ENCODE measurements around the gene MDGA2. TPM values are rescaled to one million over a fixed set of nuclear protein-coding genes. Genes with fewer than 3 reads are reported as not detected.
A peak's percentile ranks its signal among the peaks of the same experiment; 100 is the strongest.

Gene MDGA2
- total and polyA plus RNA-seq, 2 of the 8 experiments (the other 6 are each of a cell fraction or from before 2014, with no cell fraction given): 0.11 to 0.69 TPM

DNA sequence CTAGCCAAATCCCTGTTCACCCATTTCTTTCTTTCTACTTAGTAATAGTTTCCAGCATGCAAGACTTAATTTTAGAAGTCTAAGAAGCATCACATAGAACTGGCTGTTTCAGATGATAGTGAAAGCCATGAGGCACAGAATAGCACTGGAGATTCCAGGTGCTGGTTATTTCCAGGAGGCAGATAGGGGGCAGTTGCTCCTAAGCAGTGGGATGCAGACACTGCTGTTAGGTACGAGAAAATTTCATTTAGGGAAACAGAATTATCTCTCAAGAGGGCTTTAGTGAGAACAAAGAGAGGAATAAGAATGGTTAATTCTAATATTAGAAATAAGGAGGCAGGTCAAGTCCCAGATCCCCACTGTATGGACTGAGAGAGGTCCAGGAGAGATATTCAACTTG lies 3.6 kb upstream of the MDGA2 start:
- H3K4me1 ChIP-seq (replicated peaks in 1 of 4; ENCODE audit: control insufficient read depth in 3 of 4, insufficient read depth in 4 of 4, low read length in 3 of 4): peaks cover 0 to 4% (median 0%) of the 10 kb centered on the region in 4 experiments; a peak in 2 of 7 replicates
- no peak overlapping the region for H4K8ac ChIP-seq (ENCODE audit: extremely low read depth, insufficient read depth, low read length)
- H4K20me1 ChIP-seq (replicated peaks in 1 of 2; ENCODE audit: control insufficient read depth in 1 of 2, insufficient read depth in 2 of 2, low read length in 2 of 2): peaks cover 0 to 3% of the 10 kb centered on the region in 2 experiments
- H3K79me1 ChIP-seq (ENCODE audit: low read depth, low read length): no peaks in the 10 kb centered on the region
- CTCF ChIA-PET (ENCODE audit: partially characterized antibody): interaction anchor here (0.9 to 2.0 kb wide), 4 partner anchors 9 to 238 kb away, joined by 3 to 9 read pairs (median 4); no protein-coding TSS in a partner anchor
- H3K4ac ChIP-seq (replicated peaks; ENCODE audit: insufficient read length, low read depth, low read length): no peak overlapping the region
- no peak overlapping the region for H2AK5ac ChIP-seq (ENCODE audit: low read depth, low read length)
- no peak overlapping the region for H2AFZ ChIP-seq (ENCODE audit: low read length)
- H2BK5ac ChIP-seq (ENCODE audit: low read depth, low read length): no peak overlapping the region
- no peak overlapping the region for H4K5ac ChIP-seq (ENCODE audit: insufficient read length, low read depth, low read length)
- WGBS, 2 experiments (ENCODE audit: extremely low coverage in 1 of 2, insufficient coverage in 1 of 2, insufficient read length in 1 of 2, insufficient replicate concordance in 2 of 2, low coverage in 1 of 2, low lambda C conversion rate in 2 of 2, missing lambda C conversion rate in 1 of 2): 29% methylated on average over 1 of the region's 1 CpG; no CpG with 5 or more reads in 1 of the 2 experiments
- H3K9ac ChIP-seq (replicated peaks in 1 of 4; ENCODE audit: extremely low read depth in 1 of 4, low read depth in 3 of 4, low read length in 3 of 4): no peak overlapping the region
- no peak overlapping the region for H2BK12ac ChIP-seq (ENCODE audit: low read depth, low read length)
- no peak overlapping the region for H4K91ac ChIP-seq (replicated peaks; ENCODE audit: insufficient read length, low read length)
- no peak overlapping the region for H3K27ac ChIP-seq (ENCODE audit: low read depth, low read length)
- DNase-seq (ENCODE audit: low read depth in 1 of 2, low spot score in 2 of 2): no peak
- POLR2A ChIA-PET (ENCODE audit: partially characterized antibody): no interaction called here
- no peak overlapping the region for H3K14ac ChIP-seq (ENCODE audit: insufficient read length)
- peaks cover 5 to 34% (median 26%) of the 10 kb centered on the region in 4 experiments for H3K27me3 ChIP-seq (replicated peaks in 1 of 4; ENCODE audit: control insufficient read depth in 3 of 4, extremely low read depth in 1 of 4, insufficient read depth in 3 of 4, low read length in 3 of 4)
- no peak overlapping the region for H3K23ac ChIP-seq (ENCODE audit: insufficient read length)
- no peak for FAIRE-seq
- no peaks in the 10 kb centered on the region for H3K79me2 ChIP-seq (ENCODE audit: control insufficient read depth in 1 of 2, insufficient read depth in 2 of 2, low read length in 2 of 2)
- H2BK20ac ChIP-seq (ENCODE audit: low read length): no peak overlapping the region
- no peak overlapping the region for H3K4me2 ChIP-seq (ENCODE audit: insufficient read depth in 1 of 2, low read depth in 2 of 2, low read length in 2 of 2)
- TF ChIP-seq, protein P1, sequence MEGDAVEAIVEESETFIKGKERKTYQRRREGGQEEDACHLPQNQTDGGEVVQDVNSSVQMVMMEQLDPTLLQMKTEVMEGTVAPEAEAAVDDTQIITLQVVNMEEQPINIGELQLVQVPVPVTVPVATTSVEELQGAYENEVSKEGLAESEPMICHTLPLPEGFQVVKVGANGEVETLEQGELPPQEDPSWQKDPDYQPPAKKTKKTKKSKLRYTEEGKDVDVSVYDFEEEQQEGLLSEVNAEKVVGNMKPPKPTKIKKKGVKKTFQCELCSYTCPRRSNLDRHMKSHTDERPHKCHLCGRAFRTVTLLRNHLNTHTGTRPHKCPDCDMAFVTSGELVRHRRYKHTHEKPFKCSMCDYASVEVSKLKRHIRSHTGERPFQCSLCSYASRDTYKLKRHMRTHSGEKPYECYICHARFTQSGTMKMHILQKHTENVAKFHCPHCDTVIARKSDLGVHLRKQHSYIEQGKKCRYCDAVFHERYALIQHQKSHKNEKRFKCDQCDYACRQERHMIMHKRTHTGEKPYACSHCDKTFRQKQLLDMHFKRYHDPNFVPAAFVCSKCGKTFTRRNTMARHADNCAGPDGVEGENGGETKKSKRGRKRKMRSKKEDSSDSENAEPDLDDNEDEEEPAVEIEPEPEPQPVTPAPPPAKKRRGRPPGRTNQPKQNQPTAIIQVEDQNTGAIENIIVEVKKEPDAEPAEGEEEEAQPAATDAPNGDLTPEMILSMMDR (IDR thresholded peaks at IDR 0.05; ENCODE audit: control extremely low read depth in 1 of 3, insufficient read depth in 1 of 3, low read depth in 1 of 3, low read length in 3 of 3): peak; percentile 42 to 62 (median 61)
- TF ChIP-seq, protein P2, sequence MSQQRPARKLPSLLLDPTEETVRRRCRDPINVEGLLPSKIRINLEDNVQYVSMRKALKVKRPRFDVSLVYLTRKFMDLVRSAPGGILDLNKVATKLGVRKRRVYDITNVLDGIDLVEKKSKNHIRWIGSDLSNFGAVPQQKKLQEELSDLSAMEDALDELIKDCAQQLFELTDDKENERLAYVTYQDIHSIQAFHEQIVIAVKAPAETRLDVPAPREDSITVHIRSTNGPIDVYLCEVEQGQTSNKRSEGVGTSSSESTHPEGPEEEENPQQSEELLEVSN (IDR thresholded peaks at IDR 0.05): no peak
- TF ChIP-seq TAF7 (optimal IDR thresholded peaks at IDR 0.05; ENCODE audit: borderline replicate concordance, low read depth, low read length) (no peak), RAD21 (IDR thresholded peaks at IDR 0.05 in 1 of 2, conservative IDR thresholded peaks at IDR 0.05 in 1 of 2; ENCODE audit: low read depth in 2 of 2, low read length in 2 of 2) (peak; percentile 75 to 80)
- no peak overlapping the region for H3K4me3 ChIP-seq (ENCODE audit: extremely low read depth in 1 of 4, insufficient read depth in 2 of 4, low read depth in 3 of 4, low read length in 4 of 4)
- H3K18ac ChIP-seq (ENCODE audit: extremely low read depth, low read length): no peak overlapping the region
- H3K56ac ChIP-seq (replicated peaks; ENCODE audit: insufficient read length, low read depth, low read length): no peak overlapping the region
- H2BK120ac ChIP-seq (replicated peaks; ENCODE audit: low read depth, low read length): no peak overlapping the region
- peaks cover 18% of the 10 kb centered on the region; the same call in 1 of the 2 replicates for H3K23me2 ChIP-seq (ENCODE audit: low read depth, low read length)
- H3K36me3 ChIP-seq (ENCODE audit: control insufficient read depth in 2 of 4, insufficient read depth in 4 of 4, low read length in 3 of 4): no peaks in the 10 kb centered on the region
- no peak overlapping the region for H2BK15ac ChIP-seq (ENCODE audit: low read length)
- no peaks in the 10 kb centered on the region for H3K9me3 ChIP-seq (ENCODE audit: insufficient read depth in 2 of 2, low read depth in 1 of 2, low read length in 1 of 2)

Measured in H1 (cell line).